H1 (cell line): Measurements from ENCODE around the gene ACMSD. TPM values are rescaled to one million over a fixed set of nuclear protein-coding genes. Genes with fewer than 3 reads are reported as not detected.

Source experiments
- CTCF ChIA-PET: fragments of 300-600 bp; sonication (Branson Sonifier 250); formaldehyde crosslinking; loops from one replicate; lab custom pipeline; 2021; ENCODE audit not compliant: partially characterized antibody; lab: Charles Lee
- POLR2A ChIA-PET: fragments of 300-600 bp; sonication (Branson Sonifier 250); formaldehyde crosslinking; loops from one replicate; lab custom pipeline; 2021; ENCODE audit warnings: inconsistent platforms; ENCODE audit not compliant: partially characterized antibody; lab: Charles Lee
- DNase-seq, 2 experiments: peaks; one replicate each; pipeline versions ENCODE4 v3.0.0 to v3.0.0-alpha.2; 2010 to 2022; ENCODE audit warnings: low spot score in 2 of 2, low read depth in 1 of 2, mixed read lengths in 1 of 2
- FAIRE-seq: peaks from 2 replicates; lab custom pipeline; 2011; peaks lifted over from hg19 to GRCh38; lab: Jason Lieb, UNC
- H2AFZ ChIP-seq: 2 replicates; pipeline ENCODE4 v1.8.1; 2012; ENCODE audit warnings: low read length, inconsistent platforms
- H2AK5ac ChIP-seq: 2 replicates; pipeline ENCODE4 v1.6.1; 2013; ENCODE audit warnings: low read depth, low read length
- H2BK120ac ChIP-seq: replicated peaks from 2 replicates; pipeline ENCODE3; 2013; ENCODE audit warnings: low read depth, low read length, inconsistent platforms
- H2BK12ac ChIP-seq: 2 replicates; pipeline ENCODE4 v1.6.1; 2013; ENCODE audit warnings: low read depth, low read length
- H2BK15ac ChIP-seq: 2 replicates; pipeline ENCODE4 v1.6.1; 2013; ENCODE audit warnings: low read length
- H2BK20ac ChIP-seq: 2 replicates; pipeline ENCODE4 v1.6.1; 2013; ENCODE audit warnings: low read length
- H2BK5ac ChIP-seq: 2 replicates; pipeline ENCODE4 v1.6.1; 2013; ENCODE audit warnings: low read depth, low read length
- H3K14ac ChIP-seq: 2 replicates; pipeline ENCODE4 v1.6.1; 2013; ENCODE audit warnings: inconsistent platforms; ENCODE audit not compliant: insufficient read length
- H3K18ac ChIP-seq: 2 replicates; pipeline ENCODE4 v1.6.1; 2013; ENCODE audit warnings: low read length; ENCODE audit errors: extremely low read depth
- H3K23ac ChIP-seq: 2 replicates; pipeline ENCODE4 v1.6.1; 2013; ENCODE audit warnings: inconsistent platforms; ENCODE audit not compliant: insufficient read length
- H3K23me2 ChIP-seq: 2 replicates; pipeline ENCODE4 v1.6.1; 2013; ENCODE audit warnings: low read depth, low read length
- H3K27ac ChIP-seq: 2 replicates; pipeline ENCODE4 v1.6.1; 2011; ENCODE audit warnings: low read depth, low read length, inconsistent platforms
- H3K27me3 ChIP-seq, 4 experiments: replicated peaks in 1 of 4; 1 replicate in 1 of 4; 2 replicates in 3 of 4; pipeline versions ENCODE4 v1.6.1 to v1.8.1; 2011 to 2013; ENCODE audit warnings: low read length in 3 of 4, mild to moderate bottlenecking in 3 of 4, inconsistent platforms in 2 of 4, mixed read lengths in 2 of 4, moderate library complexity in 1 of 4; ENCODE audit not compliant: control insufficient read depth in 3 of 4, insufficient read depth in 3 of 4; ENCODE audit errors: extremely low read depth in 1 of 4
- H3K36me3 ChIP-seq, 4 experiments: 2 replicates each; pipeline versions ENCODE4 v1.6.1 to v1.8.1; 2011 to 2013; ENCODE audit warnings: mild to moderate bottlenecking in 4 of 4, low read length in 3 of 4, moderate library complexity in 2 of 4, control low read depth in 1 of 4, inconsistent platforms in 1 of 4; ENCODE audit not compliant: insufficient read depth in 4 of 4, control insufficient read depth in 2 of 4
- H3K4ac ChIP-seq: replicated peaks from 2 replicates; pipeline ENCODE3; 2013; ENCODE audit warnings: low read length, low read depth, mixed read lengths, inconsistent platforms; ENCODE audit not compliant: insufficient read length
- H3K4me1 ChIP-seq, 4 experiments: replicated peaks in 1 of 4; 1 replicate in 1 of 4; 2 replicates in 3 of 4; pipeline versions ENCODE4 v1.6.1 to v1.8.1; 2011 to 2013; ENCODE audit warnings: low read length in 3 of 4, inconsistent platforms in 2 of 4, mixed read lengths in 1 of 4; ENCODE audit not compliant: insufficient read depth in 4 of 4, control insufficient read depth in 3 of 4
- H3K4me2 ChIP-seq, 2 experiments: 2 replicates each; pipeline versions ENCODE4 v1.6.1 to v1.8.1; 2011 to 2013; ENCODE audit warnings: low read depth in 2 of 2, low read length in 2 of 2, control low read depth in 1 of 2, inconsistent platforms in 1 of 2, mild to moderate bottlenecking in 1 of 2; ENCODE audit not compliant: insufficient read depth in 1 of 2
- H3K4me3 ChIP-seq, 4 experiments: fragments of 200-600, 300-600 bp in 1 of 4; sonication (generic), shearing (Covaris generic), sonication (Bioruptor Twin) in 1 of 4; 2 replicates each; pipeline versions ENCODE4 v1.5.1 to v1.8.1; 2011 to 2016; ENCODE audit warnings: low read length in 4 of 4, low read depth in 3 of 4, control low read depth in 2 of 4, inconsistent platforms in 2 of 4, mild to moderate bottlenecking in 2 of 4, mixed read lengths in 1 of 4, moderate library complexity in 1 of 4; ENCODE audit not compliant: insufficient read depth in 2 of 4; ENCODE audit errors: extremely low read depth in 1 of 4
- H3K56ac ChIP-seq: replicated peaks from 2 replicates; pipeline ENCODE3; 2013; ENCODE audit warnings: low read depth, mild to moderate bottlenecking, mixed read lengths, low read length, inconsistent platforms; ENCODE audit not compliant: insufficient read length
- H3K79me1 ChIP-seq: 2 replicates; pipeline ENCODE4 v1.6.1; 2013; ENCODE audit warnings: low read depth, low read length, control low read depth
- H3K79me2 ChIP-seq, 2 experiments: 2 replicates each; pipeline versions ENCODE4 v1.6.1 to v1.8.1; 2012 to 2013; ENCODE audit warnings: low read length in 2 of 2, mild to moderate bottlenecking in 2 of 2, inconsistent platforms in 1 of 2; ENCODE audit not compliant: insufficient read depth in 2 of 2, control insufficient read depth in 1 of 2
- H3K9ac ChIP-seq, 4 experiments: replicated peaks in 1 of 4; 1 replicate in 1 of 4; 2 replicates in 3 of 4; pipeline versions ENCODE4 v1.6.1 to v1.8.1; 2011 to 2013; ENCODE audit warnings: low read depth in 3 of 4, low read length in 3 of 4, control low read depth in 2 of 4, mild to moderate bottlenecking in 2 of 4, moderate library complexity in 2 of 4, inconsistent platforms in 1 of 4; ENCODE audit errors: extremely low read depth in 1 of 4
- H3K9me3 ChIP-seq, 2 experiments: 2 replicates each; pipeline versions ENCODE4 v1.6.1 to v1.8.1; 2012 to 2013; ENCODE audit warnings: mild to moderate bottlenecking in 2 of 2, moderate library complexity in 2 of 2, control low read depth in 1 of 2, inconsistent platforms in 1 of 2, low read depth in 1 of 2, low read length in 1 of 2, mixed read lengths in 1 of 2; ENCODE audit not compliant: insufficient read depth in 2 of 2
- H4K20me1 ChIP-seq, 2 experiments: replicated peaks in 1 of 2; 2 replicates each; pipeline versions ENCODE3 to v1.8.1; 2011 to 2013; ENCODE audit warnings: inconsistent platforms in 2 of 2, low read length in 2 of 2, mild to moderate bottlenecking in 1 of 2; ENCODE audit not compliant: insufficient read depth in 2 of 2, control insufficient read depth in 1 of 2
- H4K5ac ChIP-seq: 2 replicates; pipeline ENCODE4 v1.6.1; 2013; ENCODE audit warnings: low read length, low read depth, mixed read lengths, inconsistent platforms; ENCODE audit not compliant: insufficient read length
- H4K8ac ChIP-seq: 2 replicates; pipeline ENCODE4 v1.8.0; 2013; ENCODE audit warnings: mild to moderate bottlenecking, moderate library complexity, low read length, inconsistent platforms; ENCODE audit not compliant: insufficient read depth; ENCODE audit errors: extremely low read depth
- H4K91ac ChIP-seq: replicated peaks from 2 replicates; pipeline ENCODE3; 2013; ENCODE audit warnings: low read length, mixed read lengths, inconsistent platforms; ENCODE audit not compliant: insufficient read length
- CEBPB ChIP-seq: IDR thresholded peaks from 2 replicates; pipeline ENCODE4 v1.6.1; 2012; ENCODE audit warnings: low read depth, low read length
- FOSL1 ChIP-seq: IDR thresholded peaks from 2 replicates; pipeline ENCODE4 v1.6.1; 2011; ENCODE audit warnings: mild to moderate bottlenecking, low read depth, low read length, moderate library complexity; ENCODE audit not compliant: insufficient read depth
- HDAC2 ChIP-seq, 2 experiments: fragments of 300-600 bp in 1 of 2; sonication (generic) in 1 of 2; IDR thresholded peaks; 2 replicates each; pipeline ENCODE4 v1.6.1; 2011 to 2012; ENCODE audit warnings: low read depth in 2 of 2, low read length in 2 of 2, mild to moderate bottlenecking in 2 of 2, moderate library complexity in 2 of 2, borderline replicate concordance in 1 of 2, inconsistent platforms in 1 of 2
- JUN ChIP-seq: IDR thresholded peaks from 2 replicates; pipeline ENCODE4 v1.6.1; 2011; ENCODE audit warnings: low read depth, mild to moderate bottlenecking, improper control_type of control experiment, low read length
- POLR2AphosphoS5 ChIP-seq: IDR thresholded peaks from 2 replicates; pipeline ENCODE4 v1.6.1; 2011; ENCODE audit warnings: low read depth, low read length
- RNF2 ChIP-seq: fragments of 200-900, 300-1000 bp; sonication (generic); IDR thresholded peaks from 2 replicates; pipeline ENCODE4 v1.7.1; 2016; ENCODE audit warnings: borderline replicate concordance, low read depth, mild to moderate bottlenecking, antibody characterized with exemption, low read length; ENCODE audit not compliant: poor library complexity, severe bottlenecking; ENCODE audit errors: missing control alignments
- RXRA ChIP-seq: IDR thresholded peaks from 2 replicates; pipeline ENCODE4 v1.6.1; 2011; ENCODE audit warnings: low read depth, mild to moderate bottlenecking, low read length, moderate library complexity; ENCODE audit not compliant: insufficient read depth
- TAF7 ChIP-seq: optimal IDR thresholded peaks from 2 replicates; pipeline ENCODE3; 2011; ENCODE audit warnings: low read depth, mild to moderate bottlenecking, inconsistent platforms, low read length, moderate library complexity, borderline replicate concordance
- WGBS, 2 experiments: shearing (Covaris generic) in 1 of 2; methylation state at CpG; one replicate each; pipeline versions ENCODE4 v1.1.6 to v1.1.7; 2013 to 2015; ENCODE audit warnings: low lambda C conversion rate in 2 of 2, mixed read lengths in 2 of 2, inconsistent platforms in 1 of 2, low coverage in 1 of 2, missing lambda C conversion rate in 1 of 2; ENCODE audit not compliant: insufficient replicate concordance in 2 of 2, insufficient coverage in 1 of 2, insufficient read length in 1 of 2; ENCODE audit errors: extremely low coverage in 1 of 2, missing lambda C conversion rate in 1 of 2; 5-methylcytosine and 5-hydroxymethylcytosine counted together
- polyA plus RNA-seq, 7 experiments: library from polyadenylated mRNA; depleted of rRNA in 3 of 7; stranded (reverse) in 5 of 7; unstranded in 2 of 7; fragments of >200 nt in 5 of 7; fragments of 200-250 nt in 2 of 7; gene quantifications; 1 replicate in 5 of 7; 2 replicates in 1 of 7; 4 replicates in 1 of 7; pipeline versions ENCODE4 v1.2.1 to v1.2.3, GENCODE V29; 2011 to 2013; ENCODE audit warnings: missing spikeins in 2 of 7, mixed read lengths in 2 of 7
- total RNA-seq: library from RNA; stranded (reverse); fragmentation: NEBNext Ultra II Directional; extraction: Animal tissue kit (Norgen Biotek cat#: 25700); gene quantifications from 2 replicates; pipeline ENCODE4 v1.2.1, GENCODE V29; 2021

ACMSD gene
- total and polyA plus RNA-seq, 2 of the 8 experiments (the other 6 are each of a cell fraction or from before 2014, with no cell fraction given) = not detected

- no peak overlapping the region for H2BK15ac ChIP-seq
- no peak overlapping the region for H2BK120ac ChIP-seq
- no peak overlapping the region for H3K9ac ChIP-seq
- FAIRE-seq (no peak), DNase-seq (no peak)
- TF ChIP-seq RNF2 (no peak), CEBPB (no peak), JUN (no peak), POLR2AphosphoS5 (no peak), FOSL1 (no peak), TAF7 (no peak), RXRA (no peak), HDAC2 (IDR thresholded peaks at IDR 0.05; ENCODE audit: borderline replicate concordance in 1 of 2, low read depth in 2 of 2, low read length in 2 of 2) (no peak)
- H3K79me2 ChIP-seq = no peaks in the 10 kb centered on the region
- H2AK5ac ChIP-seq = no peak overlapping the region
- no peak overlapping the region for H4K5ac ChIP-seq
- H3K27ac ChIP-seq = no peak overlapping the region
- no peaks in the 10 kb centered on the region for H3K9me3 ChIP-seq
- H4K20me1 ChIP-seq = no peaks in the 10 kb centered on the region
- no peaks in the 10 kb centered on the region for H3K36me3 ChIP-seq
- no peaks in the 10 kb centered on the region for H3K4me1 ChIP-seq
- no peak overlapping the region for H3K14ac ChIP-seq
- 93% methylated on average over 4 of the region's 4 CpGs; no CpG with 5 or more reads in 1 of the 2 experiments for WGBS, 2 experiments
- no peak overlapping the region for H3K4me3 ChIP-seq
- H3K79me1 ChIP-seq = no peaks in the 10 kb centered on the region
- no peak overlapping the region for H3K18ac ChIP-seq
- H2AFZ ChIP-seq = no peak overlapping the region
- H4K8ac ChIP-seq = no peak overlapping the region; the same call in 1 of the 2 replicates
- CTCF ChIA-PET = interaction anchor here (0.8 to 1.7 kb wide), 6 partner anchors 10 to 345 kb away, joined by 3 to 6 read pairs (median 5); no protein-coding TSS in a partner anchor
- no peak overlapping the region for H4K91ac ChIP-seq
- POLR2A ChIA-PET = interaction anchor here (1.1 to 1.8 kb wide), 2 partner anchors 9 to 30 kb away, joined by 3 to 5 read pairs; no protein-coding TSS in a partner anchor
- no peak overlapping the region for H2BK5ac ChIP-seq
- no peak overlapping the region for H2BK20ac ChIP-seq
- H3K4me2 ChIP-seq = no peak overlapping the region
- no peaks in the 10 kb centered on the region for H3K23me2 ChIP-seq
- H2BK12ac ChIP-seq = no peak overlapping the region
- H3K27me3 ChIP-seq = no peaks in the 10 kb centered on the region
- H3K23ac ChIP-seq = no peak overlapping the region
- H3K56ac ChIP-seq = no peak overlapping the region
- H3K4ac ChIP-seq = no peak overlapping the region
Measured at GRCh38 chr2:134795765-134796164, 42.7 kb upstream of the ACMSD start.
